ENCODE results near the gene ARAP2. TPM values are rescaled to one million over a fixed set of nuclear protein-coding genes. Genes with fewer than 3 reads are reported as not detected.

ARAP2 gene
- total RNA-seq, 1 experiment from 2014 or later = 30.0 TPM

DNA sequence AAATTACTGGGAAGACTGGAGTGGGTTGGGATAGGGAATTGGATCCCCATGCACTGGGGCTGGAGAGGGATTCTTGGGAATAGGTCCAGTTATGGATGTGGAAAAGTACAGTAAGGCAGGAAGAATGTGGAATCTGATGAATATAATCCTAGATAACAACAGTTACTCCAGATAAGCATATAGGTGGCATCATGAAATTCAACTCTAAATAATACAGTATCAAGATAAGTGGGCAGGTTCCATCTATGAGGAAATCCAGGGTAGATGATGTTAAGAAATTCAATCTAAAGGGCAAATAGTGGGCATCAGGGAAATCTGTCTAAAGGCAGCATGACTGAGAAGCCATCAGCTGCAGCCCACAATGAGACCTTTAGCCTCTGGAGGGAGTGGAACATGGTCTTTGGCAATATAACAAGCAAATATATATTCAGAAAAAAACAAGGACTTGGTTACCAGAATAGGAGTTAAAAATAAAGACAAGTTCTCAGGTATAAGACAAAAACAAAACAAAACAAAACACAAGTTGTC, 38.3 kb upstream of the ARAP2 start:
- intact Hi-C loops (cut with micrococcal nuclease; ENCODE audit: unreplicated experiment) = no loop called here
- CTCF ChIA-PET = no interaction called here
- Mint-ChIP-seq H3K27me3 (ENCODE audit: unreplicated experiment) (no peaks in the 10 kb centered on the region), H3K36me3 (ENCODE audit: insufficient read depth, unreplicated experiment) (no peaks in the 10 kb centered on the region), H3K9me3 (ENCODE audit: low read depth, unreplicated experiment) (no peaks in the 10 kb centered on the region), H3K27ac (ENCODE audit: unreplicated experiment) (no peak overlapping the region), H3K4me1 (ENCODE audit: low read depth, unreplicated experiment) (peaks cover 19% of the 10 kb centered on the region), H3K4me3 (ENCODE audit: low read depth, unreplicated experiment) (no peak overlapping the region)
- DNase-seq = no peak
- no TSS peak for BruUV-seq (replicated peaks)
- no peak for TF ChIP-seq CTCF (IDR thresholded peaks at IDR 0.05; ENCODE audit: unreplicated experiment)

- peaks cover 19% of the 10 kb centered on the region for H3K4me1 Mint-ChIP-seq (ENCODE audit: low read depth, unreplicated experiment)
- no TSS peak for BruUV-seq (replicated peaks)
- no peaks in the 10 kb centered on the region for H3K27me3 Mint-ChIP-seq (ENCODE audit: unreplicated experiment)
- CTCF ChIA-PET = no interaction called here
- DNase-seq = peak; percentile 14
- intact Hi-C loops (cut with micrococcal nuclease; ENCODE audit: unreplicated experiment) = no loop called here
- TF ChIP-seq CTCF (IDR thresholded peaks at IDR 0.05; ENCODE audit: unreplicated experiment) = no peak
- no peaks in the 10 kb centered on the region for H3K9me3 Mint-ChIP-seq (ENCODE audit: low read depth, unreplicated experiment)
- no peaks in the 10 kb centered on the region for H3K36me3 Mint-ChIP-seq (ENCODE audit: insufficient read depth, unreplicated experiment)
- H3K27ac Mint-ChIP-seq (ENCODE audit: unreplicated experiment) = peak within 1 kb of the TSS; percentile 61
- no peak within 1 kb of the TSS for H3K4me3 Mint-ChIP-seq (ENCODE audit: low read depth, unreplicated experiment)
Measured at GRCh38 chr4:36281384-36282106, 37.2 kb upstream of the ARAP2 start, which contains the start of gene DTHD1. DTHD1 (plus strand) TSS chr4:36281616; CDS start chr4:36281759, 143 bp downstream.

- Mint-ChIP-seq H3K27me3 (ENCODE audit: unreplicated experiment) (no peaks in the 10 kb centered on the region), H3K4me3 (ENCODE audit: low read depth, unreplicated experiment) (no peak overlapping the region), H3K27ac (ENCODE audit: unreplicated experiment) (no peak overlapping the region), H3K9me3 (ENCODE audit: low read depth, unreplicated experiment) (no peaks in the 10 kb centered on the region), H3K36me3 (ENCODE audit: insufficient read depth, unreplicated experiment) (no peaks in the 10 kb centered on the region), H3K4me1 (ENCODE audit: low read depth, unreplicated experiment) (peaks cover 9% of the 10 kb centered on the region)
- no peak for TF ChIP-seq CTCF (IDR thresholded peaks at IDR 0.05; ENCODE audit: unreplicated experiment)
- CTCF ChIA-PET = no interaction called here
- no peak for DNase-seq
- no TSS peak for BruUV-seq (replicated peaks)
- intact Hi-C loops (cut with micrococcal nuclease; ENCODE audit: unreplicated experiment) = no loop called here
Measured at GRCh38 chr4:36280555-36280954, 36.2 kb upstream of the ARAP2 start.

- CTCF ChIA-PET = no interaction called here
- no peak overlapping the region for H3K4me3 Mint-ChIP-seq (ENCODE audit: low read depth, unreplicated experiment)
- H3K27me3 Mint-ChIP-seq (ENCODE audit: unreplicated experiment) = no peaks in the 10 kb centered on the region
- TF ChIP-seq CTCF (IDR thresholded peaks at IDR 0.05; ENCODE audit: unreplicated experiment) = no peak
- DNase-seq = no peak
- intact Hi-C loops (cut with micrococcal nuclease; ENCODE audit: unreplicated experiment) = no loop called here
- no peak overlapping the region for H3K27ac Mint-ChIP-seq (ENCODE audit: unreplicated experiment)
- H3K36me3 Mint-ChIP-seq (ENCODE audit: insufficient read depth, unreplicated experiment) = no peaks in the 10 kb centered on the region
- H3K4me1 Mint-ChIP-seq (ENCODE audit: low read depth, unreplicated experiment) = peaks cover 14% of the 10 kb centered on the region
- no TSS peak for BruUV-seq (replicated peaks)
- H3K9me3 Mint-ChIP-seq (ENCODE audit: low read depth, unreplicated experiment) = no peaks in the 10 kb centered on the region
Measured at GRCh38 chr4:36278789-36279188, 34.5 kb upstream of the ARAP2 start.
